Keratinocyte (primary cell): ENCODE results near the gene OR10H5.

Experiments
- EZH2 ChIP-seq: IDR thresholded peaks from one replicate; pipeline ENCODE4 v1.6.1; 2012; ENCODE audit warnings: inconsistent platforms, mild to moderate bottlenecking, low read length, moderate library complexity
- TF ChIP-seq, protein P1 (sequence below), 3 experiments: IDR thresholded peaks in 1 of 3; conservative IDR thresholded peaks in 1 of 3; optimal IDR thresholded peaks in 1 of 3; 2 replicates in 2 of 3; 3 replicates in 1 of 3; pipeline versions ENCODE3 to v1.5.1; 2011; ENCODE audit warnings: low read length in 3 of 3, mild to moderate bottlenecking in 3 of 3, moderate library complexity in 2 of 3, control low read depth in 1 of 3, inconsistent platforms in 1 of 3; ENCODE audit not compliant: insufficient read depth in 2 of 3; ENCODE audit errors: extremely low read depth in 1 of 3

DNA sequence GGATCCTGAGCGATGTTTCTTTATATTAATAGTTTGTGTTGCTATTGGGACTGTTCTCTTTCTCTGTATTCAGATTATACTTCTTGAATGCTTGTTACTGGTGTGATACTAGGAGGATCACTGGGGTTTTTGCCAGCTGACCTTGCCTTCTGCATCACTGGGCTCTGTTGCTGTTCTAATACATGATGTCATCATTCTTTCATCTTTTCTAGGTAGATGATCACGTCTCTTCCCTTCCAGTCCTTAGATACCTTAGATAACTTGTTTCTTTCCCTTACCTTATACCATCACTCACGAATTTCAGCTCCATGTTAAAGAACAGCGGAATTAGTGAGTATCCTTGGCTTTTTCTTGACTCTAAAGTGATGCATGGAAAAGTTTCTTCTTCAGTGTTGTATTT, 49.7 kb upstream of the OR10H5 start, which contains the start of gene OR10H3:
- TF ChIP-seq, protein P1, sequence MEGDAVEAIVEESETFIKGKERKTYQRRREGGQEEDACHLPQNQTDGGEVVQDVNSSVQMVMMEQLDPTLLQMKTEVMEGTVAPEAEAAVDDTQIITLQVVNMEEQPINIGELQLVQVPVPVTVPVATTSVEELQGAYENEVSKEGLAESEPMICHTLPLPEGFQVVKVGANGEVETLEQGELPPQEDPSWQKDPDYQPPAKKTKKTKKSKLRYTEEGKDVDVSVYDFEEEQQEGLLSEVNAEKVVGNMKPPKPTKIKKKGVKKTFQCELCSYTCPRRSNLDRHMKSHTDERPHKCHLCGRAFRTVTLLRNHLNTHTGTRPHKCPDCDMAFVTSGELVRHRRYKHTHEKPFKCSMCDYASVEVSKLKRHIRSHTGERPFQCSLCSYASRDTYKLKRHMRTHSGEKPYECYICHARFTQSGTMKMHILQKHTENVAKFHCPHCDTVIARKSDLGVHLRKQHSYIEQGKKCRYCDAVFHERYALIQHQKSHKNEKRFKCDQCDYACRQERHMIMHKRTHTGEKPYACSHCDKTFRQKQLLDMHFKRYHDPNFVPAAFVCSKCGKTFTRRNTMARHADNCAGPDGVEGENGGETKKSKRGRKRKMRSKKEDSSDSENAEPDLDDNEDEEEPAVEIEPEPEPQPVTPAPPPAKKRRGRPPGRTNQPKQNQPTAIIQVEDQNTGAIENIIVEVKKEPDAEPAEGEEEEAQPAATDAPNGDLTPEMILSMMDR (optimal IDR thresholded peaks at IDR 0.05 in 1 of 3, IDR thresholded peaks at IDR 0.05 in 1 of 3, conservative IDR thresholded peaks at IDR 0.05 in 1 of 3; ENCODE audit: extremely low read depth in 1 of 3, insufficient read depth in 2 of 3, low read length in 3 of 3), result no peak
- no peak for TF ChIP-seq EZH2
